Measurements from ENCODE around the gene ATXN7L1.

The ATXN7L1 gene

GRCh38 chr7:105644937-105645336 is 231.5 kb downstream of the ATXN7L1 start:
- Histone ChIP-seq H3K4me1 (ENCODE audit: control insufficient read depth in 2 of 2, insufficient read depth in 1 of 2, low read depth in 1 of 2, low read length in 2 of 2) (peaks cover 36 to 40% of the 10 kb centered on the region in 2 donors), H2BK120ac (ENCODE audit: low read depth, low read length) (no peak overlapping the region), H3K23ac (ENCODE audit: low read depth, low read length, poor library complexity) (no peak overlapping the region), H3K79me1 (ENCODE audit: low read depth, low read length) (no peaks in the 10 kb centered on the region), H2BK15ac (ENCODE audit: low read length) (no peak overlapping the region), H3K9ac (ENCODE audit: low read depth, low read length, poor library complexity) (no peak overlapping the region), H3K4ac (ENCODE audit: low read length) (no peak overlapping the region), H2AK5ac (ENCODE audit: low read depth, low read length) (no peak overlapping the region), H4K8ac (ENCODE audit: low read depth, low read length) (no peak overlapping the region), H3K14ac (ENCODE audit: low read length) (no peak overlapping the region), H2AFZ (ENCODE audit: low read length) (no peak overlapping the region), H4K91ac (ENCODE audit: low read depth, low read length, poor library complexity) (no peak overlapping the region), H3K4me3 (ENCODE audit: low read length in 2 of 2) (no peak overlapping the region), H2BK5ac (ENCODE audit: low read length) (no peak overlapping the region), H3K4me2 (ENCODE audit: insufficient read depth, low read length, poor library complexity, severe bottlenecking) (no peak overlapping the region), H3K18ac (ENCODE audit: low read length) (no peak overlapping the region), H3K27me3 (ENCODE audit: control insufficient read depth in 3 of 3, insufficient read depth in 3 of 3, low read depth in 1 of 3, low read length in 3 of 3) (no peaks in the 10 kb centered on the region), H3K9me3 (replicated peaks in 1 of 2; ENCODE audit: control insufficient read depth in 2 of 2, insufficient read depth in 1 of 2, low read depth in 1 of 2, low read length in 2 of 2) (no peaks in the 10 kb centered on the region), H2BK12ac (ENCODE audit: low read length) (no peak overlapping the region), H3K36me3 (replicated peaks in 1 of 2; ENCODE audit: control insufficient read depth in 2 of 2, insufficient read depth in 2 of 2, low read length in 2 of 2) (peaks cover 0 to 3% of the 10 kb centered on the region in 2 donors), H3K27ac (replicated peaks; ENCODE audit: low read length) (no peak overlapping the region)
- DNase-seq (ENCODE audit: low spot score), result no peak
- no CpG with 5 or more reads among the region's 3 CpGs for WGBS, 2 donors (ENCODE audit: extremely low coverage in 2 of 2, insufficient read length in 2 of 2, insufficient replicate concordance in 1 of 2)

GRCh38 chr7:105643851-105644250 is 232.5 kb downstream of the ATXN7L1 start:
- no CpG with 5 or more reads among the region's 1 CpG for WGBS, 2 donors (ENCODE audit: extremely low coverage in 2 of 2, insufficient read length in 2 of 2, insufficient replicate concordance in 1 of 2)
- Histone ChIP-seq H3K14ac (ENCODE audit: low read length) (no peak overlapping the region), H2BK120ac (ENCODE audit: low read depth, low read length) (no peak overlapping the region), H4K8ac (ENCODE audit: low read depth, low read length) (no peak overlapping the region), H3K4ac (ENCODE audit: low read length) (no peak overlapping the region), H3K9me3 (replicated peaks in 1 of 2; ENCODE audit: control insufficient read depth in 2 of 2, insufficient read depth in 1 of 2, low read depth in 1 of 2, low read length in 2 of 2) (no peaks in the 10 kb centered on the region), H3K23ac (ENCODE audit: low read depth, low read length, poor library complexity) (no peak overlapping the region), H3K27ac (replicated peaks; ENCODE audit: low read length) (no peak overlapping the region), H3K4me2 (ENCODE audit: insufficient read depth, low read length, poor library complexity, severe bottlenecking) (no peak overlapping the region), H2AFZ (ENCODE audit: low read length) (no peak overlapping the region), H3K4me1 (ENCODE audit: control insufficient read depth in 2 of 2, insufficient read depth in 1 of 2, low read depth in 1 of 2, low read length in 2 of 2) (peaks cover 32 to 39% of the 10 kb centered on the region in 2 donors), H3K18ac (ENCODE audit: low read length) (no peak overlapping the region), H3K9ac (ENCODE audit: low read depth, low read length, poor library complexity) (no peak overlapping the region), H2BK12ac (ENCODE audit: low read length) (no peak overlapping the region), H3K36me3 (replicated peaks in 1 of 2; ENCODE audit: control insufficient read depth in 2 of 2, insufficient read depth in 2 of 2, low read length in 2 of 2) (peaks cover 0 to 3% of the 10 kb centered on the region in 2 donors), H3K4me3 (ENCODE audit: low read length in 2 of 2) (no peak overlapping the region), H2BK15ac (ENCODE audit: low read length) (no peak overlapping the region), H3K27me3 (ENCODE audit: control insufficient read depth in 3 of 3, insufficient read depth in 3 of 3, low read depth in 1 of 3, low read length in 3 of 3) (no peaks in the 10 kb centered on the region), H4K91ac (ENCODE audit: low read depth, low read length, poor library complexity) (no peak overlapping the region), H3K79me1 (ENCODE audit: low read depth, low read length) (no peaks in the 10 kb centered on the region), H2BK5ac (ENCODE audit: low read length) (no peak overlapping the region), H2AK5ac (ENCODE audit: low read depth, low read length) (no peak overlapping the region)
- DNase-seq (ENCODE audit: low spot score), result no peak

GRCh38 chr7:105643384-105643783 is 233.0 kb downstream of the ATXN7L1 start:
- whole genome bisulfite sequencing, 2 donors (ENCODE audit: extremely low coverage in 2 of 2, insufficient read length in 2 of 2, insufficient replicate concordance in 1 of 2), result no CpG with 5 or more reads among the region's 15 CpGs
- Histone ChIP-seq H3K4me3 (ENCODE audit: low read length in 2 of 2) (no peak overlapping the region), H3K18ac (ENCODE audit: low read length) (no peak overlapping the region), H3K79me1 (ENCODE audit: low read depth, low read length) (no peaks in the 10 kb centered on the region), H3K36me3 (replicated peaks in 1 of 2; ENCODE audit: control insufficient read depth in 2 of 2, insufficient read depth in 2 of 2, low read length in 2 of 2) (peaks cover 0 to 3% of the 10 kb centered on the region in 2 donors), H2BK12ac (ENCODE audit: low read length) (no peak overlapping the region), H3K23ac (ENCODE audit: low read depth, low read length, poor library complexity) (peak overlapping the region; percentile 13), H4K91ac (ENCODE audit: low read depth, low read length, poor library complexity) (no peak overlapping the region), H3K4me1 (ENCODE audit: control insufficient read depth in 2 of 2, insufficient read depth in 1 of 2, low read depth in 1 of 2, low read length in 2 of 2) (peaks cover 32 to 34% of the 10 kb centered on the region in 2 donors), H3K9me3 (replicated peaks in 1 of 2; ENCODE audit: control insufficient read depth in 2 of 2, insufficient read depth in 1 of 2, low read depth in 1 of 2, low read length in 2 of 2) (no peaks in the 10 kb centered on the region), H3K27me3 (ENCODE audit: control insufficient read depth in 3 of 3, insufficient read depth in 3 of 3, low read depth in 1 of 3, low read length in 3 of 3) (no peaks in the 10 kb centered on the region), H2BK5ac (ENCODE audit: low read length) (no peak overlapping the region), H3K14ac (ENCODE audit: low read length) (no peak overlapping the region), H3K4ac (ENCODE audit: low read length) (no peak overlapping the region), H4K8ac (ENCODE audit: low read depth, low read length) (no peak overlapping the region), H3K27ac (replicated peaks; ENCODE audit: low read length) (no peak overlapping the region), H3K4me2 (ENCODE audit: insufficient read depth, low read length, poor library complexity, severe bottlenecking) (no peak overlapping the region), H2BK120ac (ENCODE audit: low read depth, low read length) (no peak overlapping the region), H3K9ac (ENCODE audit: low read depth, low read length, poor library complexity) (no peak overlapping the region), H2BK15ac (ENCODE audit: low read length) (no peak overlapping the region), H2AFZ (ENCODE audit: low read length) (no peak overlapping the region), H2AK5ac (ENCODE audit: low read depth, low read length) (no peak overlapping the region)
- DNase-seq (ENCODE audit: low spot score), result peak; percentile 41

GRCh38 chr7:105642264-105642663 is 234.1 kb downstream of the ATXN7L1 start:
- Histone ChIP-seq H3K4me2 (ENCODE audit: insufficient read depth, low read length, poor library complexity, severe bottlenecking) (no peak overlapping the region), H3K4me3 (ENCODE audit: low read length in 2 of 2) (no peak overlapping the region), H2BK120ac (ENCODE audit: low read depth, low read length) (no peak overlapping the region), H3K18ac (ENCODE audit: low read length) (no peak overlapping the region), H3K79me1 (ENCODE audit: low read depth, low read length) (no peaks in the 10 kb centered on the region), H4K8ac (ENCODE audit: low read depth, low read length) (no peak overlapping the region), H2BK5ac (ENCODE audit: low read length) (no peak overlapping the region), H2BK15ac (ENCODE audit: low read length) (no peak overlapping the region), H2AFZ (ENCODE audit: low read length) (no peak overlapping the region), H3K23ac (ENCODE audit: low read depth, low read length, poor library complexity) (no peak overlapping the region), H3K9ac (ENCODE audit: low read depth, low read length, poor library complexity) (no peak overlapping the region), H2BK12ac (ENCODE audit: low read length) (peak overlapping the region; percentile 18), H3K4ac (ENCODE audit: low read length) (no peak overlapping the region), H3K9me3 (replicated peaks in 1 of 2; ENCODE audit: control insufficient read depth in 2 of 2, insufficient read depth in 1 of 2, low read depth in 1 of 2, low read length in 2 of 2) (no peaks in the 10 kb centered on the region), H3K27me3 (ENCODE audit: control insufficient read depth in 3 of 3, insufficient read depth in 3 of 3, low read depth in 1 of 3, low read length in 3 of 3) (no peaks in the 10 kb centered on the region), H3K4me1 (ENCODE audit: control insufficient read depth in 2 of 2, insufficient read depth in 1 of 2, low read depth in 1 of 2, low read length in 2 of 2) (peaks cover 33% of the 10 kb centered on the region in 2 donors), H3K36me3 (replicated peaks in 1 of 2; ENCODE audit: control insufficient read depth in 2 of 2, insufficient read depth in 2 of 2, low read length in 2 of 2) (peaks cover 0 to 9% of the 10 kb centered on the region in 2 donors), H3K14ac (ENCODE audit: low read length) (no peak overlapping the region), H2AK5ac (ENCODE audit: low read depth, low read length) (no peak overlapping the region), H3K27ac (replicated peaks; ENCODE audit: low read length) (no peak overlapping the region), H4K91ac (ENCODE audit: low read depth, low read length, poor library complexity) (no peak overlapping the region)
- WGBS, 2 donors (ENCODE audit: extremely low coverage in 2 of 2, insufficient read length in 2 of 2, insufficient replicate concordance in 1 of 2), result no CpG with 5 or more reads among the region's 7 CpGs
- DNase-seq (ENCODE audit: low spot score), result no peak

Data from neuronal stem cell (in vitro differentiated cells).